Activated T-helper 17 cell treated with anti-CD3 and anti-CD28 coated beads, Interleukin-2, amount 50 U/mL, for 72 hours (primary cell): ENCODE measurements around the gene FRYL. TPM values are rescaled to one million over a fixed set of nuclear protein-coding genes. Genes with fewer than 3 reads are reported as not detected.
"Not testable (repeated sequence)": the region's sequence is repeated elsewhere in the genome, so short reads cannot be mapped to it uniquely, and the experiment has no call there.

Experiments
- ATAC-seq: fragments of 150-1000 bp; cut with Tn5 transposase; replicated peaks from 2 replicates; pipeline ENCODE4 v1.10.0; 2021; ENCODE audit warnings: mild to moderate bottlenecking, moderate library complexity
- H3K27ac Mint-ChIP-seq: one replicate; pipeline ENCODE4 v1.8.0; 2022; ENCODE audit warnings: mixed read lengths
- H3K27me3 Mint-ChIP-seq: one replicate; pipeline ENCODE4 v1.8.0; 2022; ENCODE audit warnings: mixed read lengths
- H3K36me3 Mint-ChIP-seq: one replicate; pipeline ENCODE4 v1.8.0; 2022; ENCODE audit warnings: low read depth, mild to moderate bottlenecking, mixed read lengths
- H3K4me1 Mint-ChIP-seq: one replicate; pipeline ENCODE4 v1.8.0; 2022; ENCODE audit warnings: mixed read lengths
- H3K4me3 Mint-ChIP-seq: one replicate; pipeline ENCODE4 v1.8.0; 2022; ENCODE audit warnings: mild to moderate bottlenecking, mixed read lengths
- H3K9me3 Mint-ChIP-seq: one replicate; pipeline ENCODE4 v1.8.0; 2022; ENCODE audit warnings: mixed read lengths
- total RNA-seq, 2 donors: library from RNA; stranded (reverse); gene quantifications; one replicate each; pipeline ENCODE4 v1.2.3, GENCODE V29; 2022

Gene FRYL
- total RNA-seq, 2 donors from 2014 or later = 75.0 to 83.1 TPM

DNA sequence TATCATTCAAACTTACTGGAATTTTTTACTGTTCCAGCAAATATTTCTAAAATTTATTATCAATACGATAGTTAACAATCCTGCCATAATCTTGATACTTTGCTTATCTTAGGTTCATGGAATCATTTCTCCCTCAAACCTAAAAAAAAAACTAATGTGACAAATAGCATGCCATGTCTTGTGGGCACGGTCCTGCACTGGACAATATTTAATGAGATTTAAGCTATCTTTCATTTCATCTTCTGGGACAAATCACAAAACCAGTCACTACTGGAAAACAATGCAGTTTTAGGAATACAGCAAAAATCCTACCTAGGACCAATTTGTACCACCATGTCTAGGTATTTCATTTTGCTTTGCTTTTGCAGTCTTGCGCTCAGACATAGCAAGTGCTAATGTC lies 93.7 kb downstream of the FRYL start:
- no peak overlapping the region for H3K4me3 Mint-ChIP-seq
- no peak overlapping the region for H3K27ac Mint-ChIP-seq
- no peaks in the 10 kb centered on the region for H3K9me3 Mint-ChIP-seq
- H3K36me3 Mint-ChIP-seq = peaks cover 20% of the 10 kb centered on the region
- peaks cover 27% of the 10 kb centered on the region for H3K4me1 Mint-ChIP-seq
- H3K27me3 Mint-ChIP-seq = no peaks in the 10 kb centered on the region
- ATAC-seq = no peak

- peaks cover 20% of the 10 kb centered on the region for H3K36me3 Mint-ChIP-seq
- H3K9me3 Mint-ChIP-seq = no peaks in the 10 kb centered on the region
- H3K27ac Mint-ChIP-seq = no peak overlapping the region
- no peak overlapping the region for H3K4me3 Mint-ChIP-seq
- peaks cover 32% of the 10 kb centered on the region for H3K4me1 Mint-ChIP-seq
- no peaks in the 10 kb centered on the region for H3K27me3 Mint-ChIP-seq
- ATAC-seq = no peak
Observed at GRCh38 chr4:48683784-48684666, 96.1 kb downstream of the FRYL start.

DNA sequence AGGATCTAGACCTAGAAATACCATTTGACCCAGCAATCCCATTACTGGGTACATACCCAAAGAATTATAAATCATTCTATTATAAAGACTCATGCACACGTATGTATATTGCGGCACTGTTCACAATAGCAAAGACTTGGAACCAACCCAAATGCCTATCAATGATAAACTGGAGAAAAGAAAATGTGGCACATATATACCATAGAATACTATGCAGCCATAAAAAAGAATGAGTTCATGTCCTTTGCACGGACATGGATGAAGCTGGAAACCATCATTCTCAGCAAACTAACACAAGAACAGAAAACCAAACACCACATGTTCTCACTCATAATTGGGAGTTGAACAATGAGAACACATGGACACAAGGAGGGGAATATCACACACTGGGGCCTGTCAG lies 97.2 kb downstream of the FRYL start:
- not testable (repeated sequence) for H3K9me3 Mint-ChIP-seq, H3K4me3 Mint-ChIP-seq, ATAC-seq, H3K27me3 Mint-ChIP-seq, H3K27ac Mint-ChIP-seq
- Mint-ChIP-seq H3K4me1 (peaks cover 32% of the 10 kb centered on the region), H3K36me3 (peaks cover 20% of the 10 kb centered on the region)

- H3K27ac Mint-ChIP-seq = peak overlapping the region; percentile 75
- H3K36me3 Mint-ChIP-seq = peaks cover 20% of the 10 kb centered on the region
- H3K4me1 Mint-ChIP-seq = peaks cover 32% of the 10 kb centered on the region
- ATAC-seq = peak; percentile 99
- H3K9me3 Mint-ChIP-seq = no peaks in the 10 kb centered on the region
- no peaks in the 10 kb centered on the region for H3K27me3 Mint-ChIP-seq
- peak overlapping the region; percentile 63 for H3K4me3 Mint-ChIP-seq
Observed at GRCh38 chr4:48681856-48682255, 98.2 kb downstream of the FRYL start.

DNA sequence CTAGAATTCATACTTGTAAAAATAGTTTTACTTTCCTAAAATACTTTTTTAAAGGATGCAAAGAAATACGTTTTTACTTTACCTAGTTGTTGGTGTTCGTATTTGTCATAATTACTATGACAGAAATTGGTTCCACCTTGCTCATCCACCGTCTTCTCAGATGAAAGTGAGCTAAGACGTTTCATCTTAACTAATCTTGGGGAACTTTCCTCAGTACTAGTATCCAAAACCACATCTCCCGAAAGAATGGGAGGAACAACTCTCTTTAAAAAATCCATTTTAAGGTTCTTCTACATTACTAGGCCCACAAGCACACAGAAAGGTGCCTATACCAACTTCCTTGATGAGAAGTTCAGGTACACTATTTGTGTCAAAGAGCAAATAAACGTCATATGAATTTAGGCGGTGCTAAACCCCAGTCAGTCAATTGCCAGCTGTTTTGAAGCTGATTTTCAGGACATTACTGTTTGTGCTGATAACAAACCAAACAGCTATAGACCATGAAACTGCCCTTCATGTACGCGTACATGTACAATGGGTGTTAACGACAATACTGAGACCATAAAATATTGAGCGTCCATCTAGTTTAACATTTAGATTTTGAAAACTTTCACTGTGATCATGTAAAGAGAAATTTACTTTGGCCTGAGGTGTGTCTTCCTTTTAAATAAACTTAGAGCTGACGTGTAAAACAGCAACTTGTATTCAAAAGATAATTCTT lies 99.1 kb downstream of the FRYL start:
- Mint-ChIP-seq H3K27me3 (no peaks in the 10 kb centered on the region), H3K9me3 (no peaks in the 10 kb centered on the region), H3K36me3 (peaks cover 23% of the 10 kb centered on the region), H3K4me3 (no peak overlapping the region), H3K4me1 (peaks cover 27% of the 10 kb centered on the region), H3K27ac (no peak overlapping the region)
- ATAC-seq = no peak

GRCh38 chr4:48673537-48673936 lies 106.5 kb downstream of the FRYL start:
- H3K4me1 Mint-ChIP-seq = peaks cover 14% of the 10 kb centered on the region
- no peak overlapping the region for H3K27ac Mint-ChIP-seq
- peaks cover 5% of the 10 kb centered on the region for H3K36me3 Mint-ChIP-seq
- no peak overlapping the region for H3K4me3 Mint-ChIP-seq
- no peak for ATAC-seq
- H3K27me3 Mint-ChIP-seq = no peaks in the 10 kb centered on the region
- no peaks in the 10 kb centered on the region for H3K9me3 Mint-ChIP-seq

DNA sequence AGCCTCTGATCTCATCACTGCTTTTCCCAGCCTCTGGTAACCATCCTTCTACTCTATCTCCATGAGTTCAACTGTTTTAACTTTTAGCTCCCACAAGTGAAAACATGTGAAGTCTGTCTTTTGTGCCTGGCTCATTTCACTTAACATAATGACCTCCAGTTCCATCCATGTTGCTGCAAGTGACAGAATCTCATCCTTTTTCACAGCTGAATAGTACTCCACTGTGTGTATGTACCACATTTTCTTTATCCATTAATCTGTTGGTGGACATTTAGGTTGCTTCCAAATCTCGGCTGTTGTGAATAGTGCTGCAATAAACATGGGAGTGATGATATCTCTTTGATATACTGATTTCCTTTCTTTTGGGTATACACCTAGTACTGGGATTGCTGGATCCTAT lies 109.5 kb downstream of the FRYL start:
- Mint-ChIP-seq H3K27me3 (no peaks in the 10 kb centered on the region), H3K9me3 (no peaks in the 10 kb centered on the region), H3K27ac (no peak overlapping the region), H3K36me3 (no peaks in the 10 kb centered on the region), H3K4me3 (no peak overlapping the region), H3K4me1 (peaks cover 22% of the 10 kb centered on the region)
- ATAC-seq = no peak

DNA sequence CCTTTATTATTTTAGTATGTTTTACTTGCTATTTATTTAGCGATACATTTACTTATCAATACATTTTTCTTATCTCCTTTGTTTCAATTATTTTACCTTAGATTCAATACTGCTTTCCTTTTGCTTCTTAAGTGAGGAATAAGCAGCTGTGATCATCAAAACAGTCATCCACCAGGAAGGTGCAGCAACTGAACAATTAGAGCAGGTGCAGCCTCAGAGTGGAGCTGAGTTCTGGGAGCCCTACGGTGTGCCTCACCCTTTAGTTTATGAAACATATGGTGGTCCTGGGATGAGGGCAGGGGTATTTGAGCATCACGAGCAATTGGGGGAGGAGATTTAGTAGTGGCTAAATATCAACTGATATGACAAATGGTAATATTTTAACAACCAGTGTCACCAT lies 111.0 kb downstream of the FRYL start:
- peaks cover 23% of the 10 kb centered on the region for H3K4me1 Mint-ChIP-seq
- ATAC-seq = no peak
- peak overlapping the region; percentile 51 for H3K27ac Mint-ChIP-seq
- no peaks in the 10 kb centered on the region for H3K27me3 Mint-ChIP-seq
- peaks cover 7% of the 10 kb centered on the region for H3K36me3 Mint-ChIP-seq
- H3K4me3 Mint-ChIP-seq = no peak overlapping the region
- no peaks in the 10 kb centered on the region for H3K9me3 Mint-ChIP-seq

GRCh38 chr4:48668254-48669017 lies 111.6 kb downstream of the FRYL start:
- Mint-ChIP-seq H3K36me3 (peaks cover 13% of the 10 kb centered on the region), H3K4me1 (peaks cover 23% of the 10 kb centered on the region)

DNA sequence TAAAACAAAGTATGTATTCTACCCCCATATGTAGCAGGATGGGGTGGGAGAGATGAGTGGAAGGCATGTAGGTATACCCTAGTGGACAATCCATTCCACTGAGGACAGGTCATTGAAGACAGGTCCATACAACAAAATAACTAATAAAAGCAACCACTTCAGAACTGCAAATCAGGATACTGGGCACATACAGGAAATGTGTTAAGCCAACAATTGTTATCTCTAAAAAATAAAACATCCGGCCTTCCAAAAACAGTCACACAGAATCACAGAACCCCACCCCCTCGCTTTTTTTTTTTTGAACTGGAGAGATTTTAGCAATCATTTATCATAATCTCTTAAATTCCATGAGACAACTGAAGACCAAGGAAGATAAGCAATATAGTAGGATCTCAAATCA lies 112.9 kb downstream of the FRYL start:
- H3K4me3 Mint-ChIP-seq = no peak overlapping the region
- no peaks in the 10 kb centered on the region for H3K27me3 Mint-ChIP-seq
- peaks cover 16% of the 10 kb centered on the region for H3K36me3 Mint-ChIP-seq
- H3K27ac Mint-ChIP-seq = no peak overlapping the region
- H3K9me3 Mint-ChIP-seq = no peaks in the 10 kb centered on the region
- H3K4me1 Mint-ChIP-seq = peaks cover 16% of the 10 kb centered on the region
- no peak for ATAC-seq

More at GRCh38 chr4:48668254-48669017, 111.6 kb downstream of the FRYL start:
- Mint-ChIP-seq H3K4me3 (no peak overlapping the region), H3K27ac (peak overlapping the region; percentile 51), H3K9me3 (no peaks in the 10 kb centered on the region), H3K27me3 (no peaks in the 10 kb centered on the region)
- peak; percentile 31 for ATAC-seq

DNA sequence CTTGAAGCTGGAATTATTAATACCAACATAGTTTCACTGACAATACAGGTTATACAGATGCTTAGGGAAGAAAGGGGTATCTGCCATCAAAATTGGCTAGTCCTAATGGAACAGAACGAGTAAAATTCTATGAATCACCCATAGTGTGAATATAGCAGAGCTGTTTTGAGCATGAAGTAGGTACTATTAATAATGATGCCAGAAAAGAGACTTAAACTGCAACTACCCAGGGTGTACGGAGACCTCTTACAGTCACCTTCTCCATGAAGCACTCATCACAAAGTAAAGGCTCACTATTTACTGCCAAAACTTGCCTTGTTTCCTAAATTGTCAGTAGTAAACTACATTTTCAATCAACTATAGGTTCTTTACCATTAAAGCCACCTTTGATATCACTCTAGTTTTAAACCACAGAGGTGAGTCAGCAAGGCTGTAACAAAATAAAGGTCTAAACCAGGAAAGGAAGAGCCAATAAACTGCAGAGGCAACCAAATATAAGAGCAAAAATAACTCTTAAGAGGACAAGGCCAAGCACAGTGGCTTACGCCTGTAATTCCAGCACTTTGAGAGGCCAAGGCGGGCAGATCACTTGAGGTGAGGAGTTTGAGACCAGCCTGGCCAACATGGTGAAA lies 114.4 kb downstream of the FRYL start:
- H3K27ac Mint-ChIP-seq = peak overlapping the region; percentile 67

DNA sequence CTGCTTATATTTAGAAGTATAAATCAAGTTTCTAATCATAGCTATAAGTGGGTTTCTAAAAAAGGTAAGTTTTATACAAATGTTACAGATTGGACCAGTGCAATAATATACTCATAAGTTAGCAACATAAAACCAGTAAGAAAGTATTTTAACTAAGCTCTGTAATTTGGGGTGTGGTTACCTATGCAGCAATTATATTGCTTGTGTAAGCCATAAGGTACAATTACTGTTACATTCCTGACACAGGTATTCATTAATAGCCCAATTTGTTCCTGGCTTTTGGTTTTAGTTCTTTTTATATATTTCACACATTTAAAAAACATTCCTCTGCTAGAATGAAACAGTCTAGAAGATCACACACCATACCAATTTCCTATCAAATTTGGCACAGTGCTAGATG lies 115.1 kb downstream of the FRYL start:
- no peak overlapping the region for H3K4me3 Mint-ChIP-seq
- no peaks in the 10 kb centered on the region for H3K9me3 Mint-ChIP-seq
- H3K36me3 Mint-ChIP-seq = peaks cover 19% of the 10 kb centered on the region
- no peaks in the 10 kb centered on the region for H3K27me3 Mint-ChIP-seq
- H3K4me1 Mint-ChIP-seq = peaks cover 25% of the 10 kb centered on the region
- ATAC-seq = no peak
- H3K27ac Mint-ChIP-seq = no peak overlapping the region

More for the DNA sequence above, 114.4 kb downstream of the FRYL start:
- peak; percentile 87 for ATAC-seq
- H3K36me3 Mint-ChIP-seq = peaks cover 16% of the 10 kb centered on the region
- H3K4me1 Mint-ChIP-seq = peaks cover 21% of the 10 kb centered on the region
- H3K27me3 Mint-ChIP-seq = no peaks in the 10 kb centered on the region
- peak overlapping the region; percentile 49 for H3K4me3 Mint-ChIP-seq
- H3K9me3 Mint-ChIP-seq = no peaks in the 10 kb centered on the region

DNA sequence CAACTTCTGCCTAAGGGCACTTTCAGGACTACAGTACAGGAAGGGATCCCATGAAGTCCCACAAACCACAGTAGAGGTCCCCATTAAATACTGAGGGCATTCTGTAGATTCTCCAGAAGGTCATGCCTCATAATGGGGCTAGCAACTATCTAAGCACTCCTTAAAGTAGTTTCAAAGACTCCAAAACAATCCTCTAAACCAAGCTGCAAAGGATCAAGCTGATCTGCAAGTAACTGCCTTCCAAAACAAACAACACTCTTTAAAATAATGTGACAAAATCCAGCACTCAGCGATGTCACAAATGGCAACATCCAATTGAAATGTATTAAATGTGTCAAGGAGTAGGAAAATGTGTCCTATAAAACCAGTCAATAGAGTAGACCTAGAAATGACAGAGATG lies 118.7 kb downstream of the FRYL start:
- Mint-ChIP-seq H3K36me3 (peaks cover 21% of the 10 kb centered on the region), H3K9me3 (no peaks in the 10 kb centered on the region), H3K4me3 (no peak overlapping the region), H3K27me3 (no peaks in the 10 kb centered on the region), H3K27ac (no peak overlapping the region), H3K4me1 (peaks cover 19% of the 10 kb centered on the region)
- ATAC-seq = no peak

DNA sequence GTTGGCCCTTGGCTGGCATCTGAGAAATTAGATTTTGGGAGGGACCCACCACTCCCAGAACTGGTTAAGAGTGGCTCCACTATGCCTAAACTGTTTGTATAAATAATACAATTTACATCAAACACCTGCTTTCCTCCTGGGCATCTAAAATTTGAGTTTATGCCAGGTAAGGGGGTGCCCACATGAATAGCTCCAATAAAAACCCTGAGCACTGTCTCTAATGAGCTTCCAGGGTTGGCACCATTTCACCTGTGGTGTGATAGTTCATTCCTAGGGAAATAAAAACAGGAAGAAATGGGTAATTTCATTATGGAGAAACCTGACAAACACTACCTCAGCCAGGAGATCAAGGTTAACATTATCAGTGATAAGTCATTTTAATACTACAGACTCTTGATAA lies 119.7 kb downstream of the FRYL start:
- no peak for ATAC-seq
- Mint-ChIP-seq H3K4me3 (no peak overlapping the region), H3K27me3 (no peaks in the 10 kb centered on the region), H3K9me3 (no peaks in the 10 kb centered on the region), H3K36me3 (peaks cover 21% of the 10 kb centered on the region), H3K27ac (peak overlapping the region; percentile 42), H3K4me1 (peaks cover 13% of the 10 kb centered on the region)
